Measurements from ENCODE around the gene NEK3. TPM values are rescaled to one million over a fixed set of nuclear protein-coding genes. Genes with fewer than 3 reads are reported as not detected.
"Not testable (repeated sequence)": the region's sequence is repeated elsewhere in the genome, so short reads cannot be mapped to it uniquely, and the experiment has no call there.

NEK3 gene
- polyA plus RNA-seq, 1 donor from 2014 or later, result 61.0 TPM

GRCh38 chr13:52091473-52091872 is 67.9 kb downstream of the NEK3 start:
- H3K9ac ChIP-seq (ENCODE audit: low read length), result no peak overlapping the region
- no peaks in the 10 kb centered on the region for H3K27me3 ChIP-seq (ENCODE audit: insufficient read depth, low read depth, low read length)
- H3K9me3 ChIP-seq (ENCODE audit: low read length), result no peaks in the 10 kb centered on the region
- H3K4me3 ChIP-seq (ENCODE audit: low read length), result no peak overlapping the region
- H2AFZ ChIP-seq (ENCODE audit: low read depth, low read length), result no peak overlapping the region
- H3K36me3 ChIP-seq (ENCODE audit: insufficient read depth, low read length), result no peaks in the 10 kb centered on the region
- no peak overlapping the region for H3K27ac ChIP-seq (ENCODE audit: low read length)
- no peak overlapping the region for H3K4me2 ChIP-seq (ENCODE audit: low read length)
- no peaks in the 10 kb centered on the region for H3K79me2 ChIP-seq (replicated peaks; ENCODE audit: insufficient read depth, low read length)
- H4K20me1 ChIP-seq (ENCODE audit: insufficient read depth), result no peaks in the 10 kb centered on the region
- TF ChIP-seq CTCF (IDR thresholded peaks at IDR 0.05; ENCODE audit: poor library complexity, severe bottlenecking) (no peak), SMC3 (conservative IDR thresholded peaks at IDR 0.05; ENCODE audit: poor library complexity) (no peak), TAF1 (IDR thresholded peaks at IDR 0.05; ENCODE audit: low read depth) (no peak), MXI1 (conservative IDR thresholded peaks at IDR 0.05; ENCODE audit: poor library complexity, severe bottlenecking) (no peak)
- no peaks in the 10 kb centered on the region for H3F3A ChIP-seq (ENCODE audit: insufficient read depth, low read length, poor library complexity, severe bottlenecking)
- no peaks in the 10 kb centered on the region for H3K9me2 ChIP-seq (ENCODE audit: insufficient read depth, low read length)

GRCh38 chr13:52085421-52085820 is 74.0 kb downstream of the NEK3 start:
- H2AFZ ChIP-seq (ENCODE audit: low read depth, low read length), result no peak overlapping the region
- H3K27me3 ChIP-seq (ENCODE audit: insufficient read depth, low read depth, low read length), result no peaks in the 10 kb centered on the region
- no peak overlapping the region for H3K4me3 ChIP-seq (ENCODE audit: low read length)
- no peaks in the 10 kb centered on the region for H3K36me3 ChIP-seq (ENCODE audit: insufficient read depth, low read length)
- H3K4me2 ChIP-seq (ENCODE audit: low read length), result no peak overlapping the region
- H3K79me2 ChIP-seq (replicated peaks; ENCODE audit: insufficient read depth, low read length), result no peaks in the 10 kb centered on the region
- no peaks in the 10 kb centered on the region for H3K9me2 ChIP-seq (ENCODE audit: insufficient read depth, low read length)
- H3K9ac ChIP-seq (ENCODE audit: low read length), result no peak overlapping the region
- no peak overlapping the region for H3K27ac ChIP-seq (ENCODE audit: low read length)
- TF ChIP-seq REST (IDR thresholded peaks at IDR 0.05; ENCODE audit: borderline replicate concordance) (no peak), MXI1 (conservative IDR thresholded peaks at IDR 0.05; ENCODE audit: poor library complexity, severe bottlenecking) (no peak), RAD21 (conservative IDR thresholded peaks at IDR 0.05) (no peak), POLR2AphosphoS5 (IDR thresholded peaks at IDR 0.05) (no peak), SMC3 (conservative IDR thresholded peaks at IDR 0.05; ENCODE audit: poor library complexity) (no peak), TAF1 (IDR thresholded peaks at IDR 0.05; ENCODE audit: low read depth) (no peak), EZH2 (IDR thresholded peaks at IDR 0.05; ENCODE audit: borderline replicate concordance, insufficient read depth, low read length, poor library complexity, severe bottlenecking) (no peak), CTCF (IDR thresholded peaks at IDR 0.05; ENCODE audit: poor library complexity, severe bottlenecking) (no peak), EP300 (conservative IDR thresholded peaks at IDR 0.05; ENCODE audit: poor library complexity, severe bottlenecking) (no peak)
- no peaks in the 10 kb centered on the region for H3K9me3 ChIP-seq (ENCODE audit: low read length)
- H3F3A ChIP-seq (ENCODE audit: insufficient read depth, low read length, poor library complexity, severe bottlenecking), result no peaks in the 10 kb centered on the region
- no peaks in the 10 kb centered on the region for H4K20me1 ChIP-seq (ENCODE audit: insufficient read depth)

- not testable (repeated sequence) for H3K4me3 ChIP-seq (ENCODE audit: low read length); H4K20me1 ChIP-seq (ENCODE audit: insufficient read depth); H3K36me3 ChIP-seq (ENCODE audit: insufficient read depth, low read length); H3F3A ChIP-seq (ENCODE audit: insufficient read depth, low read length, poor library complexity, severe bottlenecking); H3K9me2 ChIP-seq (ENCODE audit: insufficient read depth, low read length); H3K79me2 ChIP-seq (replicated peaks; ENCODE audit: insufficient read depth, low read length); H2AFZ ChIP-seq (ENCODE audit: low read depth, low read length); H3K27me3 ChIP-seq (ENCODE audit: insufficient read depth, low read depth, low read length); H3K27ac ChIP-seq (ENCODE audit: low read length); H3K4me2 ChIP-seq (ENCODE audit: low read length); H3K9ac ChIP-seq (ENCODE audit: low read length); H3K9me3 ChIP-seq (ENCODE audit: low read length)
Observed at GRCh38 chr13:52084981-52085380, 74.4 kb downstream of the NEK3 start.
